HG03571 (cell line): ENCODE data around the gene DNAJC18.
A peak's percentile ranks its signal among the peaks of the same experiment; 100 is the strongest.
"Not testable (repeated sequence)": the region's sequence is repeated elsewhere in the genome, so short reads cannot be mapped to it uniquely, and the experiment has no call there.

ENCODE experiments used
- ATAC-seq: cut with Tn5 transposase; IDR thresholded peaks from one replicate; pipeline ENCODE4 v1.9.1; 2021; ENCODE audit not compliant: unreplicated experiment

The DNAJC18 gene

DNA sequence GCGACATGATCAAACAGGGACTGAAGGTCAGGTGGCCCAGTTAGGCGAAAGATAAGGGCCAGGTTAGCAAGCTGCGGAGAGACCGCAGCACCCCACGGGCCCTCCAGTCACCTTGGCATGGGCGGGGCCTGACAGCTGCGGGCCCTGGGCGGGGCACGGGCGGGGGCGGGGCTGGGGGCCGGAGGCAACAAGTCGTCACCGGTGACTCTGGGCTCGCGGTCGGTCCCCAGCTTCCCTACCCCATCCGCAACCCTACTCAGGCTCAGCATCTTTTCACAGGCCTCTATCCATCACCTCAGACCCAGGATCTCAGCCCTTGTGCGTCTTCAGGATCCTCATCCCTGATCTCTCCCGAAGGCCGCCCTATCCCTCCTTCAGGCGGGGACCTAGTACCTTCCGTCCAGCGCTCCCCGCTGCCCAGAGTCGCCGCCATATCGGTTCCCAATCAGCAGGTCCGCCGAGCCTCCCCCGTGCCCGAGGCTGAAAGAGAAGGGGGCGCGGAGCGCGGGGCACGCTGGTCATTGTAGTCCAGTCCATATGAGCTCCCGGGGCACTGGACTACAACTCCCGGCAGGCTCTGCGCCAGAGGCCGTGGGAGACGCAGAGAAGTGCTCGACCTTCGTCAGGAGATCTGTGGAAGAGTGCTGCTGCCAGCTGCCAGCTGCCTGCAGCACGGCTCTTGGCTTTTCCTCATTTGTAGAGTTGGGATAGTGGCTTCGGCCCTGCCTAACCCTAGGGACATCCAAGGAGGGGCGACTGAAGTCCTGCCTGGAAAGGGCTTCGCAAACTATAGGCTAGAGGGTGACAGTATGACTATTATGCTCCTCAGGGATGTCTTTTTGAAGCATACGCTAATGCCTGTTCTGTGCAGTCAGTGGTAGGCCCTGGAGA lies at the start of gene DNAJC18:
DNAJC18 (minus strand) TSS at position 513 of the 891 bp plus-strand sequence; CDS start at position 433, 80 bp downstream.
- ATAC-seq, result peak; percentile 90

DNA sequence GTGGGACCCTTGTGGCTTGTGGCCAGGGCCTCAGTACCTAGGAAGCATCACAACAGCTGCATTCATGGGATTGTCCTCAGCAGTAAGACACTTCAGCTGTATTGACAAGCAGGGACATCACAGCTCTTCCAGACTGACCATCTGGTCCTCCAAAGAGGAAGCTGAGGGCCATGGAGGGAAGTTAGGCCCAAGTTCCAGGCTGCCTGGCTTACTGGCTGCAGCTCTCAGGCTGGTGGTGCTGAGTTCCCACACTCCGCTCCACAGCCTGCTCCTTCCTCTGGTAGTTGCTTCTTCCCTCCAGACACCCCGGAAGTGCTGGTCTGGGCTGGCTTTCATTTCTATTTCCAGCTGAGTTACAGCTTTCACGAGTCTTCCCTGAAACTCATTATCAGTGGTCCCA lies 48.9 kb upstream of the DNAJC18 start:
- no peak for ATAC-seq

- no peak for ATAC-seq
Measured at GRCh38 chr5:139486201-139486600, 46.9 kb upstream of the DNAJC18 start.

- not testable (repeated sequence) for ATAC-seq
Measured at GRCh38 chr5:139482890-139483208, 43.5 kb upstream of the DNAJC18 start.

DNA sequence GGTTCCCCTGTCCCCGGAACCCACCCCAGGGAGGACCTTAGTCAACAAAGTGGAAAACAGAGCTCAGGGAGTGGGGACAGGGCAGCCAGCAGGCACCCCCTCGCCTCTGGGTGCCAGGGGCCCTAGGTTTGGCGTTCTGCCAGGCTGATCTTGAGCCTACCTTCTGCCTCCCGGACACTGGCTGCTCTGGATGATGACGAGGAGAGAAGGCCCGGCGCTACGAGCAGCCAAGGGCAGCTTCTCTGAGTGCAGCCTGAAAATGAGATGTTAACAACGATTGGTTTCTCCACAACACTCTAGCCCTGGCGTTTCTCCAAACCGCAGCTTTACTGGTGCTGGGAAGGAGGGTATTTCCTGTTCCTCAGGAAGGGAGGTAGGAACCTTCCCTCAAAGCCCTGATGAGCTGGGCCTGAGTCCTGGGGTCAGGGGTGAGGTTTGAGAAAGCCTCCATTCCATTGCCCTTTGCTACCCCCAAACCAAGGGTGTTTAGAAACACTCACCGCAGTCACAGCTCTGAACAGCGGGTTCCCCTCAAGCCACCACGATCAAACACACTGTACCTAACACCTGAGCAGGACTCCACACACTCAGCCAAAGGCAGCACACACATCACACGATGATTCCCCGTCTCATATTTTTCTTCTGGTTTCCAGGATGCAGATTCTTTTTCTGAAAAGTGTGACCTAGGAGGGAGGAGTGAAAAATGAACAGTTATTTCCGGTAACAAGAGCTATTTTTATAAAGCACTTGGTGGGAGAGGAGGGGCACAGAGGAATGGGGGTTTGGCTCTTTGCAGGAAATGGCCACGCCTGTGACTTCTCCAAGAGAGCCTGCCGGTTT lies 42.9 kb upstream of the DNAJC18 start, which contains the start of gene STING1:
STING1 (minus strand) TSS at position 709 of the 840 bp plus-strand sequence. CDS start 1,054 bp downstream, outside the sequence.
- peak; percentile 63 for ATAC-seq

GRCh38 chr5:139481580-139482049 lies 42.3 kb upstream of the DNAJC18 start:
- ATAC-seq, result peak; percentile 7

GRCh38 chr5:139481122-139481533 lies 41.8 kb upstream of the DNAJC18 start:
- ATAC-seq, result no peak

DNA sequence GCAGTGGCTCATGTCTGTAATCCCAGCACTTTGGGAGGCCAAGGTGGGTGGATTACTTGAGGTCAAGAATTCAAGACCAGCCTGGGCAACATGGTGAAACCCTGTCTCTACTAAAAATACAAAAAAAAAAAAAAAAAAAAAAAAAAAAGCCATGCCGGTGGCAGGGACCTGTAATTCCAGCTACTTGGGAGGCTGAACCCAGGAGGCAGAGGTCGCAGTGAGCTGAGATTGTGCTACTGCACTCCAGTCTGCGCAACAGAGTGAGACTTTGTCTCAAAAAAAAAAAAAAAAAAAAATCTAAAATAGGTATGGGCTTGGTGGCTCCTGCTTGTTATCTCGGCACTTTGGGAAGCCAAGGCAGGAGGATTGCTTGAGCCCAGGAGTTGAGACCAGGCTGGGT lies 40.4 kb upstream of the DNAJC18 start:
- ATAC-seq, result not testable (repeated sequence)

- ATAC-seq, result not testable (repeated sequence)
Measured at GRCh38 chr5:139478657-139479423, 39.5 kb upstream of the DNAJC18 start.

- ATAC-seq, result no peak
Measured at GRCh38 chr5:139475865-139476617, 36.7 kb upstream of the DNAJC18 start.

GRCh38 chr5:139474890-139475791 lies 35.8 kb upstream of the DNAJC18 start:
- no peak for ATAC-seq

- no peak for ATAC-seq
Measured at GRCh38 chr5:139473565-139473964, 34.2 kb upstream of the DNAJC18 start.

- no peak for ATAC-seq
Measured at GRCh38 chr5:139473105-139473504, 33.8 kb upstream of the DNAJC18 start.

DNA sequence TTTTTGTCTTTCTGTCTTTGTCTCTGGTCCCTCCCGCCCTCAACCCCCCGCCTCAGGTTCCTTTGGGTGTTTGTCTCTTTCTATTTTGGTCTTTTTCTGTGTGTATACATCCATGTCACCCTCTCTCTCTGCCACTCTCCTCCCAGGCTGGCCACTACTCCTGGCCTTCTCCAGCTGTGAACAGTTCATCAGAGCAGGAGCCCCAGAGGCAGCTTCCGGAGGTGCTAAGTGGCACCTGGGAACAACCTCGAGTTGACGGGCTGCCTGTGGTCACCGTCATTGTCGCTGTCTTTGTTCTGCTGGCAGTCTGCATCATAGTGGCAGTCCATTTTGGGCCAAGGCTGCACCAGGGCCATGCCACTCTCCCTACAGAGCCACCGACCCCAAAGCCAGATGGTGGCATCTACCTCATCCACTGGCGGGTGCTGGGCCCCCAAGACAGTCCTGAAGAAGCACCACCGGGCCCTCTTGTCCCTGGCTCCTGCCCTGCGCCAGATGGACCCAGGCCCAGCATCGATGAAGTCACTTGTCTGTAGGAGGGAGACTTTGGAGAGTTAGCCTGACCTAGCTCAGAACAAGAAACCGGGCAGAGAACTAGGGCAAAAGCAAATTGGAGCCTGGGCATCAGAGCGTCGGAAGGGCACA lies 33.2 kb upstream of the DNAJC18 start:
- no peak for ATAC-seq

DNA sequence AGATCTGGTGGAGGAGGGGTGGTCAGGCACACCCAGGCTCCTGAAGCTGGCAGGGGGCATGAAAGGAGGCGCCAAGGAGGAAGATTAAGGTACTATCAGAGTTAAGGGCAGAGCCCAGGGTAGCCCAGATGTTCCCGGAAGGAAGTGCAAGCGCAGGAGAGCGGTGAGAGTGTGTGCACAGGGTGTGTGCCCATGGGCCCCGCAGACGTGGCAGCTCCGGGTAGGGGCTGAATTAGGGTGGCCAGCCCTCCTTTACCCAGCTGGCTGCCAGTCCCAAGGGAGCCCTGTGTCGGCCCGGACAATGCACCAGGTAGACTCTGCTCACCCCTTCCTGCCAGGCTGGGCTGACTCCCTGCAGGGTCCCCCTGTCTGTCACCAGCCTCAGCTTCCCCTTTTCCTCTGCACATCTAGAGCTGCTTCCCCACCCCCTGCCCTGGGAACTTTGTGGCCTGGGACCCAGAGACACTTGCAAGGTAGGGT lies 31.5 kb upstream of the DNAJC18 start, which contains the start of gene SMIM33:
SMIM33 (plus strand) TSS at position 184 of the 480 bp plus-strand sequence; CDS start at position 302, 118 bp downstream.
- ATAC-seq, result no peak

DNA sequence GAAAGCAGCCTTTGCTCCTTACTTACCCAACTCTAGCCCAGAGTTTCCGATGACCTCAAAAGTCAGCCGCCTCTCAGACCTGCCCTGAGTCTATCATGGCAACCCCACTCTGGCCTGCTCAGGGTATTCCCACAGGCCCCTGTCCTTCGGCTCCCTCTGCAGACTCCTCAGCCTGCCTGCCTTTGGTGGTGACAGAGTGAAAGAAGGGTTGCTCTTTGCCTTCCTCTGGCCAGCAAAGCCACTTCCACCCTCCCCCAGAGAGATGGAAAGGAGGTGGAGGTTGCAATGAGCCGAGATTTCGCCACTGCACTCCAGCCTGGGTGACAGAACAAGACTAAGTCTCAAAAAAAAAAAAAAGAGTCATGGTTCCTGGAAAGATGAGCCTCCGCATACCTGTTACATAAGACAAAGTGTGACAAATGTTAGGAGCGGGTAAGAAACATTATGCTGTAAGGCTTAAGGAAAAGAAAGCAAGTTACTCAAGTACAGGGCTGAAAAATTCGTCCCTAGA lies 29.2 kb upstream of the DNAJC18 start:
- no peak for ATAC-seq

DNA sequence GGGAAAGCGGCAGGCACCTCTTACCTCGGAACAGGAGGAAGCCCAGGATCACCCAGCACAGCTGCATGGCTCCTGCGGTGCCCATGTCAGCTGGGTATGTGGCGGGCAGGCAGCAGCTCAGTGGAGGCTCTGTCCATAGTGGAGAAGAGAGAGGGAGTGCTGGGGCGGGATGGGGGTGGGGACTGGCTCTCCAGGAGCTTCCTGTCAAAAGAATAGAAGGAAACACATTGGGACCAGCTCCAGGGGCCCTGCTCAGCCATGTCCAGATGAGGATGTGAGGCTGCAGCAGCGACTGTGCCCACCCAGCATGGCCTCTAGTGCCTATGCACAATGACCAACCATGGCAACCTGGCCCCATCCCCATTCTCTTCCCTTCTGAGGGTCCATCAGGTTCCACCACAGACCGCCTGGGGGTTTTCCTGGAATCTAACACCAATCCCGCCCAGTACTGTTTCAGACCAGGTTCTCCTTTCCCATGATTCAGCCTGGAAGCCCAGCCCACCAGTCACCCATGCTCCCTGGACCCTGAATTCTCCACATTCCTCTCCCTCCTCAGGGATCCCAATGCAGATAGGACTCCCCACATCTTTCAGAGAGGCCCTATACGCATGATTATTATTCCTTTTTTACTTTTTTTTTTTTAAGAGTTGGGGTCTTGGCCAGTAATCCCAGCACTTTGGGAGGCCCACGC lies 23.4 kb upstream of the DNAJC18 start, which contains the start of gene ECSCR:
ECSCR (minus strand) TSS at position 158 of the 691 bp plus-strand sequence; CDS start at position 85, 73 bp downstream.
- no peak for ATAC-seq
